Bone marrow (tissue), 2 donors: Measurements from ENCODE around the gene ZFP42.
"Not testable (repeated sequence)": the region's sequence is repeated elsewhere in the genome, so short reads cannot be mapped to it uniquely, and the experiment has no call there.

Experiments used
- DNase-seq, 2 donors: peaks; one replicate each; lab custom pipeline; 2025; lab: John Stamatoyannopoulos, UW

Gene ZFP42

GRCh38 chr4:188021548-188022249, 26.1 kb downstream of the ZFP42 start:
- DNase-seq: no peak

- no peak for DNase-seq
Observed at GRCh38 chr4:188023682-188024081, 28.1 kb downstream of the ZFP42 start.

- no peak for DNase-seq
Observed at GRCh38 chr4:188025476-188025875, 29.9 kb downstream of the ZFP42 start.

GRCh38 chr4:188029114-188029513, 33.5 kb downstream of the ZFP42 start:
- DNase-seq: no peak

- no peak for DNase-seq
Observed at GRCh38 chr4:188030401-188030800, 34.8 kb downstream of the ZFP42 start.

- DNase-seq: no peak
Observed at GRCh38 chr4:188031751-188032150, 36.2 kb downstream of the ZFP42 start.

- no peak for DNase-seq
Observed at GRCh38 chr4:188032170-188032569, 36.6 kb downstream of the ZFP42 start.

GRCh38 chr4:188032583-188032982, 37.0 kb downstream of the ZFP42 start:
- no peak for DNase-seq

- no peak for DNase-seq
Observed at GRCh38 chr4:188037003-188037713, 41.6 kb downstream of the ZFP42 start.

- no peak for DNase-seq
Observed at GRCh38 chr4:188041721-188042120, 46.1 kb downstream of the ZFP42 start.

GRCh38 chr4:188042191-188042590, 46.6 kb downstream of the ZFP42 start:
- DNase-seq: no peak

- no peak for DNase-seq
Observed at GRCh38 chr4:188043154-188043553, 47.6 kb downstream of the ZFP42 start.

- not testable (repeated sequence) for DNase-seq
Observed at GRCh38 chr4:188045461-188045860, 49.9 kb downstream of the ZFP42 start.

GRCh38 chr4:188046657-188047056, 51.1 kb downstream of the ZFP42 start:
- DNase-seq: no peak

GRCh38 chr4:188053302-188053701, 57.7 kb downstream of the ZFP42 start:
- DNase-seq: no peak
